Amniotic epithelial cell (primary cell): ENCODE data around the gene PIAS4.
"Not testable (repeated sequence)": the region's sequence is repeated elsewhere in the genome, so short reads cannot be mapped to it uniquely, and the experiment has no call there.

ENCODE experiments used
- DNase-seq: peaks from one replicate; pipeline ENCODE4 v3.0.0-alpha.2; 2010; ENCODE audit warnings: low read depth

Gene PIAS4

DNA sequence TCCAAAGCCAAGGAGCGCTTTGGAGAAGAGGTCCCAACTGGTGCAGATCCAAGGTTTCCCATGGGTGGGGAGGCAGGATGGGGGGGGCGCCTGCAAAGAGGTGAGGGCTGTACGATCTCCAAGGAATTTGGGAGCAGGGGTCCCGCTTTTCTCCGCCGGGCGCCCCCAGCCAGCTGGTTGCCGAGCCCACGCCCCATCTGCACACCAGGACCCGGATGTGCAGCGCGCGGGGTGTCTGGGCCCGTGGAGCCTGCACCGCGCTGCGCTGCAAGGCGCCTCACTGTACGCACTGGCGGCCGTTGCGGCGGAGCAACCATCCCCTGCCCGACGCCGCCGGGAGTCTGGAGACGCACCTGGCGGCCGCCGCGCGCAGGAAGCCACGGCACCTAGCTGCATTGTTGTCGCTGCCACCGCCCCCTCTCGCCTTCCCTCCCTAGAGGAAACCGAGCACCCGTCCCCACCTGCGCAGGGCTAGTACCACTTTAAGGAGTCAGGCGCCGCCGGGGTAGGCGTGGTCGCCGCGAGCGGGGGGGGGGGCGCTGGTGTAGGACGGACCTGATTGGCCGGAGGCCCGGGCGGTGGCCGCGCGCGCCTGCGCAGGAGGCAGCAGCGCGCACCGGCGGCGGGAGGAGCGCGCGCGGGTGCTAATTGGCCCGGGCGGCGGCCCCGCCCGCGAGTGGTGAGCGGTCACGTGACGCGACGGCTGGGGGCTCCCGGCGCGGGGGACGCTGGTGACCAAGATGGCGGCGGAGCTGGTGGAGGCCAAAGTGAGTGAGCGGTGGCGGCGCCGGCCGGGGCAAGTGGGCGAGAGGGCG, at the start of gene PIAS4:
TSS of gene PIAS4 (plus strand) at position 716 of the 815 bp plus-strand sequence. CDS start at position 741, 25 bp downstream.
- DNase-seq: peak; percentile 84

DNA sequence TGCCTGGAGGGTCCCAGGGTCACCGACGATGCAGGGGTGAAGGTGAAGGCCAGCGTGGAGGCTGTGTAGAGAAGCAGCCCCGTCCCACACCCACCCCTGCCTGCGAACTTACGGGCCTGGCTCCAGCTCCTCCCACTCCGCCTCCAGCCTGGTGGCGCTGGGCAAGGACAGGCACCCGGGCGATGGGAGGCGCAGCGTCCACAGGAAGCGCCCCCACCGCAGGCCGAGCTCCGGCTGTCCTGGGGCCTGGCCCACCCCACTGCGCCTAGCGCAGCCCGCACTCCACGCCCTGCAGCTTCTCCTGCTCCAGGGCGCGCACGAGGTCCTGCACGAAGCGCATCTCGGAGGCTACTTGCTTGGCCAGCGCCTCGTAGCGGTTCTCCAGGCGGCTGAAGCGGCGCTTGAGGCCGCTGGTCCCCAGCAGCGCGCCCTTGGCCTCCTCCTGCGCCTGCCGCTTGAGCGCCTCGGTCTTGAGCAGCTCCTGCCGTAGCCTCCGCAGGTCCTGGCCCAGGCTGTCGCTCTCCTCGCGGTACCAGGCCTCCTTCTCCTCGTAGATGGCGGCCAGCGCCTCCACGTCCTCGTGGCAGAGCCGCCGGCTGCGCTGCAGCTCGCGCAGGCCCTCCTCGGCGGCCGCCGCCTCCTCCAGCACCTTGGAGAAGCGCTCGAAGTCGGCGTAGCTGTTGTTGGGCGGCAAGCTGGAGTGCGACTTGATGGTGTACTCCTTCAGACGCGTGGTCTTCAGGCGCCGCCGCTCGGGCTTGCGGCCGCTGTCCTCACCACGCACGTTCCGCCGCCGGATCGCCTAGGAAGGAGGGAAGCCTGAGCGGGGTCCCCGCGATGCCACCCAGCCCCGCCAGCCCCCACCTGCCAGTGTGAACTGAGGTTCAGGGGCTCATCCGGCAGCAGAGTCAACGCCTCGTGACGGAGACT, 48.4 kb upstream of the PIAS4 start:
- DNase-seq: no peak

- no peak for DNase-seq
These were observed 47.8 kb upstream of the PIAS4 start for GRCh38 chr19:3959766-3960131.

DNA sequence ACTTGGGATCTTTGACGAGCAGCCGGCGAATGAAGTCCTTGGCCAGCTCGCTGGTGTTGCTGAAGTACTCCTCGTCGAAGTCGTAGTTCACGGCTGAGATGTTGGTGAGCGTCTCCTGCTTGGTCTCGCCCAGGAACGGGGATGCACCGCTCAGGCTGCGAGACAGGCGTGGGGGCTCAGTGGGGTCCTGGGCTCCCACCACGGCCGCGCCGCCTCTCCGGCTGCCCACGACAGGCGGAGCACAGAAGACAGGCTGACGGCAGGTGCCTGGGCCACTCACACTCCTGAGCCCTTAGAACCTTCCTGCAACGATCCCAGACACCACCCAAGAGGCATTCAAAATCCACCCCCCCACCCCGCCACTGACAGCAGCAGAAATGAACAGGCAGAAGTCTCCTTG, 46.5 kb upstream of the PIAS4 start:
- no peak for DNase-seq

- DNase-seq: no peak
These were observed 43.9 kb upstream of the PIAS4 start for GRCh38 chr19:3963458-3964255.

DNA sequence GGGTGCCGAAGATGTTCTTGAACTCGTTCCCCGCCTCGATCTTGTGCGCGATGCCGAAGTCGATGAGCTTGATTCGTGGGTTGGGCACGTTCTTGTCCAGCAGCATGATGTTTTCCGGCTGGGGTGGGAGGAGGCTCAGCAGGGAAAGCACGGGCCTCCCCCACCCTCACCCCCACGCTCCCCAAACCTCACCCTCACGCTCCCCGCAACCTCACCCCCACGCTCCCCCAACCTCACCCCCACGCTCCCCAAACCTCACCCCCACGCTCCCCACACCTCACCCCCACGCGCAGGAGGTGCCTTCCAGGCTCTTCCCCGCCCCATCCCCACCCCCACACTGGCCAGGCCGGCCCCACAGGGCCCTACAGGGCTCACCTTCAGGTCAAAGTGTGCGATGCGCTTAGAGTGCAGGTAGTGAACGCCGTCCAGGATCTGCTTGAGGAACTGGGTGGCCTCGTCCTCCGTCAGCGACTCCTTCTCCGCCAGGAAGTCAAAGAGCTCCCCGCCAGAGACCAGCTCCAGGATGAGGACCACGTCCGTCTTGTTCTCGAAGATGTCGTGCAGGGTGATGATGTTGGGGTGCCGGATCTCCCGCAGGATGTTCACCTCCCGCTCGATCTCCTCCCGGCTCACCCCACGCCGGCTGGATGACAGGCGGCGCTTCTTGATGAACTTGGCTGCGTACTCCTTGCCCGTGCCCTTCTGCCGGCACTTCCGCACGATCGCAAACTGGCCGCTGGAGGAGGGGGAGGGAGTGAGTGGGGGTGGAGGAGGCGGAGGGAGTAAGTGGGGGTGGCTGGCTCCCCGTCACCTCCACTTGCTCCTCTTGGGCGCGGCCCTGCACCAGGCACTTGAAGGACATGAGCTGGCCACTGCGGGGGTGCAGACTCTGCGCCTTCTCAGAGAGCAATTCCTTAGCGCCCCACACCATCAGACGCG, 43.0 kb upstream of the PIAS4 start:
- no peak for DNase-seq

DNA sequence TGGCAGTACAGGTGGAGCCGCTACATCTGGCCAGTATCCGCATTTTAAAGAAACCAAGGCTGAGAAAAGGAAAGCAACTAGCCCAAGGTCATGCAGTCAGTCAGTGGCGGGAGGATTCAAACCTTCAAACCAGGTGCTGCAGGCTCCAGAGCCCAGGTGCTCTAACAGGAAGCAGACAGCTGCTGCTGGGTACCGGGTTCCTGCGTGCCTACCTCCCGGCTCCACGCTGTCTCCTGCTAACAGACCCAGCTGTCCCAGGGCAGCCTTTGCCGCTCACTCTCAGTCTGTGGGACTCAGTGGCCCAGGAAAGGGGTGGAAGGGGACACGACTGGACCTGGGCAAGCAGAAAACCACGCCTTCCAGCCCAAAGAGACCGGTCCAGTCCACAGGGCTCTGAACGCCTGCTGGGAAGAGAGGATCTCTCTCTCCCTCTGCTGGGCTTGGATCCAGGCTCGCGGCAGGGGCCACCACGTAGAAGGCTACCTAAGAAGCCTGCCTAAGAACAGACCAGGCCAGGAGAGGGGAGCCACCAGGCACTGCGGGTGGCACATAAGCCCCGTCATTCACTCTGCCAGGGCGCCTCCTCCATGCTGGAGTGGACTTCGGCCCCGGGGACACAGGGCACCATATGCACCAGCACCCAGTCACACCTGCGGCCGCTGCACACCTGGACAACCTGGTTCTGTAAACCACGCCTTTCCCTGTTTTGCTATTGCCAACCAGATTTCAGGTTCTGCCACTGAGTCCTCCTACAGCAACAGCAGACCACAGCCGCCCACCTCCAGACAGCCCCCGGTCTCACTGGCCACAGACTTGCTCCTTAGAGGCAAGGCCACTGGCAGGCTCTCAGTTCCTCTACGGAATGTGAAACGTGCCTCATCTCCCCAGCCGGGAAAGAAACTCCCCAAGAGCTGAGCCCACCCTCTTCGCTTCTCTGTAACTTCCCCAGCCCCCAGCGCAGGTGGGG, 41.2 kb upstream of the PIAS4 start:
- no peak for DNase-seq

- DNase-seq: not testable (repeated sequence)
These were observed 39.6 kb upstream of the PIAS4 start for GRCh38 chr19:3967983-3968382.

- peak; percentile 99 for DNase-seq
These were observed 38.7 kb upstream of the PIAS4 start for GRCh38 chr19:3968556-3969434.

- DNase-seq: peak; percentile 85
These were observed 37.9 kb upstream of the PIAS4 start for GRCh38 chr19:3969435-3970312.

DNA sequence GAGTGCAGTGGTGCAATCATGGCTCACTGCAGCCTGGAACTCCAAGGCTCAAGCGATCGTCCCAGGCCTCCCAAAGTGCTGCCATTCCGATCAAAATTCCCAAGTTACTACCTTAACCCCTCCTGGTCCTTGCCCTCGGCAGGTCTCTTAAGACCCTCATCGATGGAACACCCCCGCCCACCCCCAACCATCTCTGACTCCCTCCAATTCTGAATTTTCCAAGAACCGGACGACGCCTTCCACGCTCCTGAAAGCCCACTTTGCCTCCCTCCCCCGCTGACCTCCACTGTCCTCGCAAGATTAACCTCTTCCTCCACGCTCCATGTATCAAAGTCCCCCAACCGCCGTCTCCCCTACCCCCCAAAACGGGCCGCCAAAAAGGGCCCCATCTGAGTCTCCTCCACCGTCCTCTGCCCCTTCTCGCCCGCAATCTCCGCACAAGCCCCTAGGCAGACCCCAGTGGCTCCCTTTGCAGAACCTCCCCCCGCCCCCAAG, 37.2 kb upstream of the PIAS4 start:
- no peak for DNase-seq

DNA sequence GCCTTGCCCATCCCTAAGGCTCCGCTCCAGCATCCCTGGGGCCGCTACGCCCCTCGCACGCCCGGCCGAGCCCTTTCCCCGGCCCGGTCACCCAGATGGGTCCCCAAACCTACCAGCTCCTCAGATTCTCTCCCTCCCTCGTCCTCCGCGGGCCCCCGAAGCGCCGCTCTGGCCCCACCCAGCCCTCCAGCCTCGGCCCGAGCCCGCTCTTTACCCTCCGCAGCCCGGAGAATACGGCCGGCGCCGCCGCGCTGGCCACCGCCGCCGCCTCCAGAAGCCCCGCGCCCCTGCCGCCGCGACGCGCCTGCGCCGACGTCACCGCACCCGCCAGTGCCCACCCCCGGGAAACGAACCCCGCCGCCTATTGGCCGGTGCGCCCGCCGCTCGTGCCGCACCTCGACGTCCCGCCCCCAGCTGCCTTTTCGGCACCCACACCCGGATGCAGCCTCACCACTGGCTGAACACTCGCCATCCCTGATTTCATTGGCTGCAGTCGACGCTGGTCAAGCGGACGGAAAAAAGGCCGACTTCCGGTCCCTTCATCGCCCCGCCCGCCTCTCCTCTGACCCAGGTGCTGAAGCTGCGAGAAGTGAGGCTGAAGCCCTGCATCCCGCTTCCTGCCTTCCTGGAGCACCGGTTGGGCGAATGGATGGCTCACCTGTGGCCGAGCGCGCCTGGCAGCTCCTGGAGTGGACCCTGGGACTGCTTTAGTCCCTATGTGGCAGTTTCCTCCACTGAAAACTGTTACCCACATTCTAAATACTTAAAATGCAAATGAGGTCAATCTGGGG, 36.5 kb upstream of the PIAS4 start, which contains the start of gene DAPK3:
TSS of gene DAPK3 (minus strand) at position 292 of the 791 bp plus-strand sequence. CDS start 1,364 bp downstream, outside the sequence.
- peak; percentile 97 for DNase-seq

DNA sequence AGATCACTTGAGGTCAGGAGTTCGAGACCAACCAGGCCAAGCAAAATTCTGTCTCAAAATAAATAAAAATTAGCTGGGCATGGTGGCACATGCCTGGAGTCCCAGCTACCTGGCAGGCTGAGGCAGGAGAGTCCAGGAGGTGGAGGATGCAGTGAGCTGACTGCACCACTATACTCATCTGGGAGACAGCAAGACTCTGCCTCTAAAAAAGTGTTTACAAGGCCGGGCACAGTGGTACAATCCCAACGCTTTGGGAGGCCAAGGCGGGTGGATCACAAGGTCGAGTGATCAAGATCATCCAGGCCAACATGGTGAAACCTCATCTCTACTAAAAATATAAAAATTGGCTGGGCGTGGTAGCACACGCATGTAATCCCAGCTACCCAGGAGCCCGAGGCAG, 32.4 kb upstream of the PIAS4 start:
- DNase-seq: no peak

DNA sequence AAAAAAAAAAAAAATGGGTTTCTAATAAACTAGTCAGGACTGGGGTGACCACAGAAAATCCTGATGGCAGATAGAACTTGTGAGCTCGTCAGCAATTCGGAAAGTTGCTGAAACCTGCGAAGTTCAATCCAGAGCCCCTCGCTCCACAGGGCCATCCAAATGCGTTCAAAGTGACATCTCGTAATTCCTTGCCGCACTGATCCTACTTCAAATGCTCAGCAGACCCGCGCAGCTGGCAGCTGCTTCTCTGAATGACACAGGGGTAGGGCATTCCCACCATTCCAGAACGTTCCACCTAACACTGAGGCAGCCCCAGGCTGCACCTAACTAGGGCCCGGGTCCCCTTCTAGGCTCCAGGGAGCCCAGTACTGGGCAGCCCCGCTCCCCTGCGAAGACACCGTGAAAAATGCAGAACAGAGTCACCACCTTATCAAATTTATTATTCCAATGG, 31.9 kb upstream of the PIAS4 start:
- DNase-seq: no peak

DNA sequence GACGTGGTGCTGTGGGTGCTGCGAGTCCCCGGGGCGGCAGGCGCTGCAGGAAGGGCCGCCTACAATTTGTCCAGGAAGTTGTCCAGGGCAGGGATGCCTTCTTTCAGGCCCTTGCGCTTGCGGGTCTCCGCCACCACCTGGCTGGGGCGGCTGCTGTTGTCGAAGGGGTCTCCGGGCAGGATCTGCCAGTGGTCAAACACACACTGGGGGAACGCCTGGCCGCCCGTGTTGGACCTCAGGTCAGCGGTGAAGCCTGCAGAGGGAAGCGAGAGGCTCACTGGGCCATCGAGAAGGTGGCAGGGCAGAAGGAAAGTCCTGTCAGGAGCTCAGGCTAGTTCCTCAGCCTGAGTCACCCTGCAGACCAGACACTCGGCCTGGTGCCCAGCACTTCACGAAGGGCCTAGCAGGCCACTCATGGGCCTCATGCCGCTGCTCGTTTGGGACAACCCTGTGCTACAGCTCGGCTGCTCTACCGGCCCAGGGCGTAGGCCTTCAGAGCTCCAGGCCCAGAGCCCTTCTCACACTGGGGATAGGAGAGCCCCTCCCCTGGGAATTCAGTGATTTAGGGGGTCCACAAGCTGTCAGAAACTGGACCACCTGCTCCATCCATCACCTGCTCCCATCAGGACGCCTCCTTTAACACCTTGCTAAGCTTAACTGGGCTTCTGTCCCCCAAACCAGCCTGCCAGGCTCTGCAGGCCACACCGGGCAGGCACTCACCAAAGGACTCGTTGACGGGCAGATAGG, 30.9 kb upstream of the PIAS4 start:
- DNase-seq: no peak
